Measurements from ENCODE around the gene GOLGB1.
"Not testable (repeated sequence)": the region's sequence is repeated elsewhere in the genome, so short reads cannot be mapped to it uniquely, and the experiment has no call there.

DNA sequence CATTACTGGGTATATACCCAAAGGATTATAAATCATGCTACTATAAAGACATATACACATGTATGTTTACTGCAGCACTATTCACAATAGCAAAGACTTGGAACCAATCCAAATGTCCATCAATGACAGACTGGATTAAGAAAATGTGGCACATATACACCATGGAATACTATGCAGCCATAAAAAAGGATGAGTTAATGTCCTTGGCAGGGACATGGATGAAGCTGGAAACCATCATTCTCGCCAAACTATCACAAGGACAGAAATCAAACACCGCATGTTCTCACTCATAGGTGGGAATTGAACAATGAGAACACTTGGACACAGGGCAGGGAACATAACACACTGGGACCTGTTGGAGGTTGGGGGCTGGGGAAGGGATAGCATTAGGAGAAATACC is 6.4 kb downstream of the GOLGB1 start:
- TF ChIP-seq, protein P1, sequence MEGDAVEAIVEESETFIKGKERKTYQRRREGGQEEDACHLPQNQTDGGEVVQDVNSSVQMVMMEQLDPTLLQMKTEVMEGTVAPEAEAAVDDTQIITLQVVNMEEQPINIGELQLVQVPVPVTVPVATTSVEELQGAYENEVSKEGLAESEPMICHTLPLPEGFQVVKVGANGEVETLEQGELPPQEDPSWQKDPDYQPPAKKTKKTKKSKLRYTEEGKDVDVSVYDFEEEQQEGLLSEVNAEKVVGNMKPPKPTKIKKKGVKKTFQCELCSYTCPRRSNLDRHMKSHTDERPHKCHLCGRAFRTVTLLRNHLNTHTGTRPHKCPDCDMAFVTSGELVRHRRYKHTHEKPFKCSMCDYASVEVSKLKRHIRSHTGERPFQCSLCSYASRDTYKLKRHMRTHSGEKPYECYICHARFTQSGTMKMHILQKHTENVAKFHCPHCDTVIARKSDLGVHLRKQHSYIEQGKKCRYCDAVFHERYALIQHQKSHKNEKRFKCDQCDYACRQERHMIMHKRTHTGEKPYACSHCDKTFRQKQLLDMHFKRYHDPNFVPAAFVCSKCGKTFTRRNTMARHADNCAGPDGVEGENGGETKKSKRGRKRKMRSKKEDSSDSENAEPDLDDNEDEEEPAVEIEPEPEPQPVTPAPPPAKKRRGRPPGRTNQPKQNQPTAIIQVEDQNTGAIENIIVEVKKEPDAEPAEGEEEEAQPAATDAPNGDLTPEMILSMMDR (conservative IDR thresholded peaks at IDR 0.05 in 1 of 2, IDR thresholded peaks at IDR 0.05 in 1 of 2; ENCODE audit: extremely low read depth in 1 of 2, insufficient read depth in 1 of 2, low read depth in 1 of 2, low read length in 2 of 2), result not testable (repeated sequence)
- TF ChIP-seq EZH2 (IDR thresholded peaks at IDR 0.05; ENCODE audit: borderline replicate concordance, low read length), result not testable (repeated sequence)
